K562 (cell line): ENCODE results near the gene RIT2.

ENCODE experiments used
- CREB1 ChIP-seq, 2 experiments: sonication (generic) in 1 of 2; formaldehyde crosslinking in 1 of 2; IDR thresholded peaks; 2 replicates each; pipeline versions ENCODE4 v1.6.1 to v1.8.0; 2012 to 2022; ENCODE audit warnings: inconsistent platforms in 1 of 2, mild to moderate bottlenecking in 1 of 2, missing genetic modification reagents in 1 of 2, moderate library complexity in 1 of 2
- CTCF ChIP-seq, 3 experiments: IDR thresholded peaks in 2 of 3; conservative IDR thresholded peaks in 1 of 3; 2 replicates each; pipeline ENCODE4 v1.5.1; 2011 to 2012; ENCODE audit warnings: low read length in 3 of 3, mild to moderate bottlenecking in 3 of 3, control low read depth in 2 of 3, improper control_type of control experiment in 1 of 3, inconsistent platforms in 1 of 3, low read depth in 1 of 3, mixed read lengths in 1 of 3, moderate library complexity in 1 of 3; ENCODE audit not compliant: insufficient read depth in 2 of 3
- FOXM1 ChIP-seq, 2 experiments: fragments of 450-650 bp in 1 of 2; sonication (generic) in 1 of 2; formaldehyde crosslinking in 1 of 2; IDR thresholded peaks; 2 replicates each; pipeline versions ENCODE4 v1.6.1 to v1.9.0; 2017 to 2022; ENCODE audit warnings: low read depth in 2 of 2, mild to moderate bottlenecking in 2 of 2, missing genetic modification reagents in 1 of 2, moderate library complexity in 1 of 2
- GABPA ChIP-seq: fragments of 200-800 bp; sonication (Bioruptor generic); conservative IDR thresholded peaks from 2 replicates; pipeline ENCODE4 v1.6.1; 2016; ENCODE audit warnings: low read depth, missing genetic modification characterization, missing compliant biosample characterization
- HMGXB4 ChIP-seq: sonication (generic); formaldehyde crosslinking; IDR thresholded peaks from 2 replicates; pipeline ENCODE4 v1.8.1; 2023; ENCODE audit warnings: mild to moderate bottlenecking, missing genetic modification reagents
- MAZ ChIP-seq, 2 experiments: fragments of 450-650 bp in 1 of 2; sonication (generic) in 1 of 2; formaldehyde crosslinking; IDR thresholded peaks in 1 of 2; conservative IDR thresholded peaks in 1 of 2; 2 replicates each; pipeline versions ENCODE4 v1.4.0 to v1.5.0; 2020; ENCODE audit warnings: mild to moderate bottlenecking in 1 of 2, missing genetic modification reagents in 1 of 2
- NBN ChIP-seq: fragments of 450-650 bp; IDR thresholded peaks from 2 replicates; pipeline ENCODE4 v1.6.1; 2016; ENCODE audit warnings: low read depth, mild to moderate bottlenecking
- PHF8 ChIP-seq: fragments of 200-600 bp; sonication (generic); IDR thresholded peaks from 2 replicates; pipeline ENCODE4 v1.6.1; 2012; ENCODE audit warnings: mixed run types, mild to moderate bottlenecking, inconsistent platforms, low read length, moderate library complexity, borderline replicate concordance
- POLR2A ChIP-seq: fragments of 450-650 bp; conservative IDR thresholded peaks from 2 replicates; pipeline ENCODE4 v1.6.1; 2016
- TF ChIP-seq, protein P1 (sequence below): fragments of 450-650 bp; formaldehyde crosslinking; IDR thresholded peaks from 2 replicates; pipeline ENCODE4 v1.4.0; 2020; ENCODE audit warnings: mild to moderate bottlenecking

DNA sequence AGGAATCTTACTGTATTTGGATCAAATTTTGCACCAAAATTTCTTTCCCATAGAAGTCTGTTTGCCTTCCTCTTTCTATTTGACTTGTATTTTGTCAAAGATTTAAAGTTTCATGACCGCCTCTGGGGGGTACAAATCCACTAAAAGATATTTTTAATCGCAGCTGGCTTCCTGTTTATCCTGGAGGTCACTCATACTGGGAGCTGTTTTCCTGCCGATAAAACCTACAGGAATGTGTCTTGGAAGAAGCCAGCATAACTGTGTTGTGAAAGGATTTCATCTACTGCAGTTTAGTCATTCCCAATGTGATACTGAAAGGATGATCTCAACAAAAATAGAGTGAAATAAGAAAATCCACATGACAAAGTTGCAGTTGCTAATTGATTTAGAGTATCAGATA is 184.0 kb downstream of the RIT2 start:
- TF ChIP-seq, protein P1, sequence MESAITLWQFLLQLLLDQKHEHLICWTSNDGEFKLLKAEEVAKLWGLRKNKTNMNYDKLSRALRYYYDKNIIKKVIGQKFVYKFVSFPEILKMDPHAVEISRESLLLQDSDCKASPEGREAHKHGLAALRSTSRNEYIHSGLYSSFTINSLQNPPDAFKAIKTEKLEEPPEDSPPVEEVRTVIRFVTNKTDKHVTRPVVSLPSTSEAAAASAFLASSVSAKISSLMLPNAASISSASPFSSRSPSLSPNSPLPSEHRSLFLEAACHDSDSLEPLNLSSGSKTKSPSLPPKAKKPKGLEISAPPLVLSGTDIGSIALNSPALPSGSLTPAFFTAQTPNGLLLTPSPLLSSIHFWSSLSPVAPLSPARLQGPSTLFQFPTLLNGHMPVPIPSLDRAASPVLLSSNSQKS (CRISPR knock-in tag): no peak
- no peak for TF ChIP-seq CREB1 (IDR thresholded peaks at IDR 0.05)
- TF ChIP-seq CREB1 (CRISPR knock-in tag; IDR thresholded peaks at IDR 0.05): no peak
- no peak for TF ChIP-seq PHF8
- no peak for TF ChIP-seq CTCF (IDR thresholded peaks at IDR 0.05 in 2 of 3, conservative IDR thresholded peaks at IDR 0.05 in 1 of 3; ENCODE audit: insufficient read depth in 2 of 3, low read depth in 1 of 3, low read length in 3 of 3)
- TF ChIP-seq GABPA (tag): no peak
- TF ChIP-seq MAZ (CRISPR knock-in tag; conservative IDR thresholded peaks at IDR 0.05 in 1 of 2, IDR thresholded peaks at IDR 0.05 in 1 of 2): no peak
- TF ChIP-seq NBN: no peak
- TF ChIP-seq POLR2A: no peak
- no peak for TF ChIP-seq HMGXB4 (CRISPR knock-in tag)
- TF ChIP-seq FOXM1 (IDR thresholded peaks at IDR 0.05; ENCODE audit: low read depth): no peak
- no peak for TF ChIP-seq FOXM1 (CRISPR knock-in tag; IDR thresholded peaks at IDR 0.05; ENCODE audit: low read depth)
